ENCODE measurements around the gene HERC3. TPM values are rescaled to one million over a fixed set of nuclear protein-coding genes. Genes with fewer than 3 reads are reported as not detected.

The HERC3 gene
- total RNA-seq, 1 donor from 2014 or later = 8.5 TPM

DNA sequence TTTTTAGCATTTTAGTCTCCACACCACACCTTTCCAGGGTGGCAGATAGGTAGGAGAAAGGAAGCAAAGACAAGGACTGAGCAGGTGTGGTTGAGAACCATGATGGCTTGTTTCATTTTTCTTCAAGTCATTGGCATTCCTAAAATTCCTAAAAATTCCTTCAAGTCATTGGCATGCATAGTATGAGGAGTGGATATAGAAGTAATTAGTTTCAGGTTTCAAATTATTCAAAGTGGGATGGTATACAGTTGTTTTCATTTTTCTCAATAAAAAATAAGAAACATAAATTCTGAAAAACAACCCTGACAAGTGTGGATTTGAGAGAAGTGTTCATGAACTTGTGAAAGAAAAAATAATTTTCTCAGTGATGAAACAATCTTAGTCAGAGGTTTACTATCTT lies 22.3 kb upstream of the HERC3 start:
- Mint-ChIP-seq H3K27ac (ENCODE audit: unreplicated experiment) (no peak overlapping the region), H3K4me3 (ENCODE audit: unreplicated experiment) (no peak overlapping the region), H3K9me3 (ENCODE audit: unreplicated experiment) (peaks cover 4% of the 10 kb centered on the region), H3K4me1 (ENCODE audit: low read depth, unreplicated experiment) (peaks cover 6% of the 10 kb centered on the region), H3K27me3 (ENCODE audit: low read depth, unreplicated experiment) (no peaks in the 10 kb centered on the region), H3K36me3 (ENCODE audit: low read depth, unreplicated experiment) (no peaks in the 10 kb centered on the region)
- no peaks in the 10 kb centered on the region for H3K36me3 ChIP-seq (ENCODE audit: insufficient read depth, low read length)
- no peaks in the 10 kb centered on the region for H4K20me1 ChIP-seq (ENCODE audit: insufficient read depth, low read length)
- H3K79me2 ChIP-seq (ENCODE audit: insufficient read depth, low read length) = no peaks in the 10 kb centered on the region
- DNase-seq (ENCODE audit: low read depth) (peak; percentile 12), FAIRE-seq (no peak)
- no peak overlapping the region for H3K4me2 ChIP-seq (ENCODE audit: low read length)
- H3K4me1 ChIP-seq (ENCODE audit: insufficient read depth, low read length) = peaks cover 3% of the 10 kb centered on the region
- H2AFZ ChIP-seq (ENCODE audit: low read depth, low read length) = no peak overlapping the region
- H3K9me3 ChIP-seq (ENCODE audit: insufficient read depth, low read depth, low read length) = no peaks in the 10 kb centered on the region
- H3K27ac ChIP-seq (ENCODE audit: low read depth, low read length) = no peak overlapping the region
- H3K4me3 ChIP-seq (ENCODE audit: insufficient read depth, low read depth, low read length) = no peak overlapping the region
- TF ChIP-seq, protein P1, sequence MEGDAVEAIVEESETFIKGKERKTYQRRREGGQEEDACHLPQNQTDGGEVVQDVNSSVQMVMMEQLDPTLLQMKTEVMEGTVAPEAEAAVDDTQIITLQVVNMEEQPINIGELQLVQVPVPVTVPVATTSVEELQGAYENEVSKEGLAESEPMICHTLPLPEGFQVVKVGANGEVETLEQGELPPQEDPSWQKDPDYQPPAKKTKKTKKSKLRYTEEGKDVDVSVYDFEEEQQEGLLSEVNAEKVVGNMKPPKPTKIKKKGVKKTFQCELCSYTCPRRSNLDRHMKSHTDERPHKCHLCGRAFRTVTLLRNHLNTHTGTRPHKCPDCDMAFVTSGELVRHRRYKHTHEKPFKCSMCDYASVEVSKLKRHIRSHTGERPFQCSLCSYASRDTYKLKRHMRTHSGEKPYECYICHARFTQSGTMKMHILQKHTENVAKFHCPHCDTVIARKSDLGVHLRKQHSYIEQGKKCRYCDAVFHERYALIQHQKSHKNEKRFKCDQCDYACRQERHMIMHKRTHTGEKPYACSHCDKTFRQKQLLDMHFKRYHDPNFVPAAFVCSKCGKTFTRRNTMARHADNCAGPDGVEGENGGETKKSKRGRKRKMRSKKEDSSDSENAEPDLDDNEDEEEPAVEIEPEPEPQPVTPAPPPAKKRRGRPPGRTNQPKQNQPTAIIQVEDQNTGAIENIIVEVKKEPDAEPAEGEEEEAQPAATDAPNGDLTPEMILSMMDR (IDR thresholded peaks at IDR 0.05; ENCODE audit: insufficient read depth, low read depth, low read length) = no peak
- no peaks in the 10 kb centered on the region for H3K27me3 ChIP-seq (ENCODE audit: insufficient read depth, low read length)
- no peak overlapping the region for H3K9ac ChIP-seq (ENCODE audit: low read length)

DNA sequence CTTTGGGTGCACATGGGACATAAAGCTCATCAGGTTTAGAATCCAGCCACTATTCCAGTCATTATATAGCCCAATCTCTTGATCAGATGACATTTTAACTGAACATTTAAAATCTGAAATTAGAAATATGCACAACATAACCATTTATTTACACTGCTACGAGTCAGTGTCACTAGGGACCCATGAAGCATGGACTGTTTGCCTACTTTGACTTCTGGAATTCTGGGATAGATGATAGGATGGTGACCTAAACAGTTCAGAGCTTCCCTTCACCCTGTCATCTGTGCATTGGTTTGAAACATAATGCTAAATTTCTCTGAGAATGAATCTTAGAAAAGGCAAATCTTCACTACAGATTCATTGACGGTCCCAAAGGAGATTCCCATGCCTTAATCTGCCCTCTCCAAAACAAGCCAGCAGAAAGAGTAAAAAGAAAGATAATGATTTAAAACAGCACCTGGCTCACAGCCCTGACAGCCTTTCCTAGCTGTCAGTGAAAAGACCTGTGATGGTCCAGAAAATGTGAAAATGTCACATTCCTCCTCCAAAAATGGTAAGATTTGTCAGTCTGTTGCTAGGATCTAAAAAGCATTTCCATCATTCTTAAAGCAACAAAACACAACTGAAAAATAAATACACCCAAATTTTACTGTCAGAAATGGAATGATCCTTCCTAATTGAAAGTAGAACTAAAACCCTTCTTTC lies 18.9 kb upstream of the HERC3 start:
- H3K27ac ChIP-seq (ENCODE audit: low read depth, low read length) = no peak overlapping the region
- H3K4me1 ChIP-seq (ENCODE audit: insufficient read depth, low read length) = peaks cover 3% of the 10 kb centered on the region
- no peaks in the 10 kb centered on the region for H3K9me3 ChIP-seq (ENCODE audit: insufficient read depth, low read depth, low read length)
- no peak for TF ChIP-seq EZH2 (IDR thresholded peaks at IDR 0.05; ENCODE audit: insufficient read depth, low read length)
- TF ChIP-seq, protein P1 (IDR thresholded peaks at IDR 0.05; ENCODE audit: insufficient read depth, low read depth, low read length) = no peak
- no peaks in the 10 kb centered on the region for H3K36me3 ChIP-seq (ENCODE audit: insufficient read depth, low read length)
- H3K4me3 Mint-ChIP-seq (ENCODE audit: unreplicated experiment) = no peak overlapping the region
- peaks cover 10% of the 10 kb centered on the region for H3K4me1 Mint-ChIP-seq (ENCODE audit: low read depth, unreplicated experiment)
- H2AFZ ChIP-seq (ENCODE audit: low read depth, low read length) = no peak overlapping the region
- no peaks in the 10 kb centered on the region for H3K79me2 ChIP-seq (ENCODE audit: insufficient read depth, low read length)
- H3K27me3 ChIP-seq (ENCODE audit: insufficient read depth, low read length) = no peaks in the 10 kb centered on the region
- no peak overlapping the region for H3K9ac ChIP-seq (ENCODE audit: low read length)
- H3K36me3 Mint-ChIP-seq (ENCODE audit: low read depth, unreplicated experiment) = no peaks in the 10 kb centered on the region
- no peak overlapping the region for H3K4me2 ChIP-seq (ENCODE audit: low read length)
- H3K9me3 Mint-ChIP-seq (ENCODE audit: unreplicated experiment) = peaks cover 4% of the 10 kb centered on the region
- H3K27ac Mint-ChIP-seq (ENCODE audit: unreplicated experiment) = no peak overlapping the region
- no peaks in the 10 kb centered on the region for H4K20me1 ChIP-seq (ENCODE audit: insufficient read depth, low read length)
- peaks cover 4% of the 10 kb centered on the region for H3K27me3 Mint-ChIP-seq (ENCODE audit: low read depth, unreplicated experiment)
- H3K4me3 ChIP-seq (ENCODE audit: insufficient read depth, low read depth, low read length) = no peak overlapping the region
- no peak for FAIRE-seq
- no peak for DNase-seq (ENCODE audit: low read depth)

DNA sequence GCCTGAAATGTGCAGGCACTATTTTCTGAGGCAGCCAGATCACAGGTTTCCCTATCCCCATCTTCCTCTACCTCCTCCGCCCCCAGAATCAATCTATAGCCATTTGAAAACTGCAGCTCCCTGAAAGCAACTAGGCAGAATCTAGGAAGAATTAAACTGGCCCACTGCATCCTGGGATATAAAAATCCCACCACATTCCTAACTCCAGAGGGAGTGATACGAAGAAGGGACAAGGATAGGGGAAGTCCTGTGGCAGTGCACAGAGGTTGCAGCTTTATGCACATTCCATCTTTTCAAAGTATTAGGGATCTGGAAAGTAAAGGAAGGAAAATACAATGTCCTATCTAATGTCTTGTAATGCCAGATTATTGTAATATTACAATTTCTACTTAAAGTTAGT lies 18.3 kb upstream of the HERC3 start:
- Histone ChIP-seq H4K20me1 (ENCODE audit: insufficient read depth, low read length) (no peaks in the 10 kb centered on the region), H3K79me2 (ENCODE audit: insufficient read depth, low read length) (no peaks in the 10 kb centered on the region), H3K27me3 (ENCODE audit: insufficient read depth, low read length) (no peaks in the 10 kb centered on the region), H3K9me3 (ENCODE audit: insufficient read depth, low read depth, low read length) (no peaks in the 10 kb centered on the region), H3K36me3 (ENCODE audit: insufficient read depth, low read length) (no peaks in the 10 kb centered on the region), H3K4me1 (ENCODE audit: insufficient read depth, low read length) (peaks cover 3% of the 10 kb centered on the region), H3K27ac (ENCODE audit: low read depth, low read length) (no peak overlapping the region), H3K4me3 (ENCODE audit: insufficient read depth, low read depth, low read length) (no peak overlapping the region), H3K9ac (ENCODE audit: low read length) (no peak overlapping the region), H3K4me2 (ENCODE audit: low read length) (no peak overlapping the region), H2AFZ (ENCODE audit: low read depth, low read length) (no peak overlapping the region)
- Mint-ChIP-seq H3K36me3 (ENCODE audit: low read depth, unreplicated experiment) (peaks cover 1% of the 10 kb centered on the region), H3K4me1 (ENCODE audit: low read depth, unreplicated experiment) (peaks cover 10% of the 10 kb centered on the region), H3K27me3 (ENCODE audit: low read depth, unreplicated experiment) (peaks cover 4% of the 10 kb centered on the region), H3K4me3 (ENCODE audit: unreplicated experiment) (no peak overlapping the region), H3K9me3 (ENCODE audit: unreplicated experiment) (peaks cover 6% of the 10 kb centered on the region), H3K27ac (ENCODE audit: unreplicated experiment) (no peak overlapping the region)
- no peak for TF ChIP-seq EZH2 (IDR thresholded peaks at IDR 0.05; ENCODE audit: insufficient read depth, low read length)
- TF ChIP-seq, protein P1 (IDR thresholded peaks at IDR 0.05; ENCODE audit: insufficient read depth, low read depth, low read length) = peak; percentile 42
- FAIRE-seq (no peak), DNase-seq (ENCODE audit: low read depth) (peak; percentile 10)
